MM.1S (cell line): ENCODE results near the gene GALM.

Experiments used
- DNase-seq: peaks from one replicate; pipeline ENCODE4 v3.0.0-alpha.2; 2015
- H2AFZ ChIP-seq: fragments of 300-600 bp; sonication (generic); 2 replicates; pipeline ENCODE4 v1.6.0; 2016; ENCODE audit warnings: antibody characterized with exemption, low read length
- H3F3A ChIP-seq: fragments of 300-600 bp; sonication (generic); 2 replicates; pipeline ENCODE4 v1.6.1; 2016; ENCODE audit warnings: mild to moderate bottlenecking, antibody characterized with exemption, low read length, moderate library complexity, mixed read lengths; ENCODE audit not compliant: insufficient read depth
- H3K27ac ChIP-seq: fragments of 300-600 bp; sonication (generic); 2 replicates; pipeline ENCODE4 v1.5.1; 2016; ENCODE audit warnings: mild to moderate bottlenecking, low read length
- H3K27me3 ChIP-seq: fragments of 300-600 bp; sonication (generic); replicated peaks from 2 replicates; pipeline ENCODE4 v1.6.0; 2016; ENCODE audit warnings: low read length; ENCODE audit not compliant: insufficient read depth
- H3K36me3 ChIP-seq: fragments of 300-600 bp; sonication (generic); replicated peaks from 2 replicates; pipeline ENCODE4 v1.6.1; 2016; ENCODE audit warnings: mild to moderate bottlenecking, low read length, mixed read lengths; ENCODE audit not compliant: insufficient read depth
- H3K4me1 ChIP-seq: fragments of 300-600 bp; sonication (generic); 2 replicates; pipeline ENCODE4 v1.6.1; 2016; ENCODE audit warnings: low read length, mixed read lengths
- H3K4me2 ChIP-seq: fragments of 300-600 bp; sonication (generic); 2 replicates; pipeline ENCODE4 v1.6.0; 2016; ENCODE audit warnings: low read depth, low read length
- H3K4me3 ChIP-seq: fragments of 300-600 bp; sonication (generic); 2 replicates; pipeline ENCODE4 v1.5.1; 2016; ENCODE audit warnings: low read length, mixed read lengths
- H3K79me2 ChIP-seq: fragments of 300-600 bp; sonication (generic); 2 replicates; pipeline ENCODE4 v1.6.1; 2016; ENCODE audit warnings: mixed run types, low read length, mixed read lengths
- H3K9ac ChIP-seq: fragments of 300-600 bp; sonication (generic); 2 replicates; pipeline ENCODE4 v1.6.1; 2016; ENCODE audit warnings: low read length, mixed read lengths
- H3K9me2 ChIP-seq: fragments of 300-600 bp; sonication (generic); replicated peaks from 2 replicates; pipeline ENCODE4 v1.6.1; 2016; ENCODE audit warnings: mild to moderate bottlenecking, low read length, mixed read lengths; ENCODE audit not compliant: insufficient read depth
- H3K9me3 ChIP-seq: fragments of 300-600 bp; sonication (generic); replicated peaks from 2 replicates; pipeline ENCODE4 v1.6.1; 2016; ENCODE audit warnings: mild to moderate bottlenecking, low read length, mixed read lengths; ENCODE audit not compliant: insufficient read depth
- H4K20me1 ChIP-seq: fragments of 300-600 bp; sonication (generic); 2 replicates; pipeline ENCODE4 v1.6.1; 2016; ENCODE audit warnings: mild to moderate bottlenecking, low read length, moderate library complexity, mixed read lengths; ENCODE audit not compliant: insufficient read depth
- EZH2 ChIP-seq: fragments of 300-600 bp; sonication (generic); optimal IDR thresholded peaks from 2 replicates; pipeline ENCODE3; 2017; ENCODE audit warnings: low read depth, mild to moderate bottlenecking, antibody characterized with exemption, low read length, mixed read lengths
- EZH2phosphoT487 ChIP-seq: fragments of 300-600 bp; sonication (generic); IDR thresholded peaks from 2 replicates; pipeline ENCODE4 v1.6.1; 2018; ENCODE audit warnings: antibody characterized with exemption, low read length
- TF ChIP-seq, protein P1 (sequence below): fragments of 300-600 bp; sonication (generic); IDR thresholded peaks from 2 replicates; pipeline ENCODE4 v1.5.1; 2016; ENCODE audit warnings: antibody characterized with exemption, low read length, mixed read lengths

The GALM gene

GRCh38 chr2:38658613-38659012, 7.3 kb upstream of the GALM start:
- H3K4me3 ChIP-seq, result no peak overlapping the region
- H3K79me2 ChIP-seq, result no peaks in the 10 kb centered on the region
- H3K9ac ChIP-seq, result no peak overlapping the region
- no peaks in the 10 kb centered on the region for H4K20me1 ChIP-seq
- no peaks in the 10 kb centered on the region for H3K9me2 ChIP-seq
- H3K36me3 ChIP-seq, result no peaks in the 10 kb centered on the region
- no peak overlapping the region for H2AFZ ChIP-seq
- TF ChIP-seq EZH2 (no peak), EZH2phosphoT487 (no peak)
- TF ChIP-seq, protein P1, sequence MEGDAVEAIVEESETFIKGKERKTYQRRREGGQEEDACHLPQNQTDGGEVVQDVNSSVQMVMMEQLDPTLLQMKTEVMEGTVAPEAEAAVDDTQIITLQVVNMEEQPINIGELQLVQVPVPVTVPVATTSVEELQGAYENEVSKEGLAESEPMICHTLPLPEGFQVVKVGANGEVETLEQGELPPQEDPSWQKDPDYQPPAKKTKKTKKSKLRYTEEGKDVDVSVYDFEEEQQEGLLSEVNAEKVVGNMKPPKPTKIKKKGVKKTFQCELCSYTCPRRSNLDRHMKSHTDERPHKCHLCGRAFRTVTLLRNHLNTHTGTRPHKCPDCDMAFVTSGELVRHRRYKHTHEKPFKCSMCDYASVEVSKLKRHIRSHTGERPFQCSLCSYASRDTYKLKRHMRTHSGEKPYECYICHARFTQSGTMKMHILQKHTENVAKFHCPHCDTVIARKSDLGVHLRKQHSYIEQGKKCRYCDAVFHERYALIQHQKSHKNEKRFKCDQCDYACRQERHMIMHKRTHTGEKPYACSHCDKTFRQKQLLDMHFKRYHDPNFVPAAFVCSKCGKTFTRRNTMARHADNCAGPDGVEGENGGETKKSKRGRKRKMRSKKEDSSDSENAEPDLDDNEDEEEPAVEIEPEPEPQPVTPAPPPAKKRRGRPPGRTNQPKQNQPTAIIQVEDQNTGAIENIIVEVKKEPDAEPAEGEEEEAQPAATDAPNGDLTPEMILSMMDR, result no peak
- H3K27ac ChIP-seq, result no peak overlapping the region
- no peak overlapping the region for H3K4me2 ChIP-seq
- no peak for DNase-seq
- peaks cover 25% of the 10 kb centered on the region for H3K4me1 ChIP-seq
- H3K9me3 ChIP-seq, result no peaks in the 10 kb centered on the region
- peaks cover 10% of the 10 kb centered on the region for H3F3A ChIP-seq
- H3K27me3 ChIP-seq, result no peaks in the 10 kb centered on the region

DNA sequence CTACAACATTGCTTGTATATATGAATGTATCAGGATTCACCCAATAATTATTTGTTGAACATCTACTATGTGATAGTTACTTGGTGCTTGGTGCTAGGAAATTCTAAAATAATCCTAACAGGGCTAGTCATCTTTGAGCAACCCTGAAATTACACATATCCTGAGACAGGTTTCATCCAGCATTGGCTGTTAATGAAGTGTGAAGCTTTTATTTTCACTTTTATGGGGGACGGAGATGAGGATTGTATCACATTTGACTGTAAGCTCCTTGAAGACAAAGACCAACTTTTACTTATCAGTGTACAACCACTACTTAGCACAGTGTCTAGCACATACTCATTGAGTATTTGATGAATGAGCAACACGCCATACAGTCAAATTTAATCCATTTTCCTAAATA, 6.8 kb upstream of the GALM start:
- H3K9me2 ChIP-seq, result no peaks in the 10 kb centered on the region
- DNase-seq, result no peak
- no peaks in the 10 kb centered on the region for H3K9me3 ChIP-seq
- no peaks in the 10 kb centered on the region for H3K36me3 ChIP-seq
- H4K20me1 ChIP-seq, result no peaks in the 10 kb centered on the region
- H2AFZ ChIP-seq, result no peak overlapping the region
- H3K27me3 ChIP-seq, result no peaks in the 10 kb centered on the region
- H3K27ac ChIP-seq, result no peak overlapping the region
- H3K4me2 ChIP-seq, result no peak overlapping the region
- H3K4me3 ChIP-seq, result no peak overlapping the region
- TF ChIP-seq, protein P1, result no peak
- H3K9ac ChIP-seq, result no peak overlapping the region
- no peaks in the 10 kb centered on the region for H3K79me2 ChIP-seq
- peaks cover 23% of the 10 kb centered on the region for H3K4me1 ChIP-seq
- peaks cover 12% of the 10 kb centered on the region for H3F3A ChIP-seq

DNA sequence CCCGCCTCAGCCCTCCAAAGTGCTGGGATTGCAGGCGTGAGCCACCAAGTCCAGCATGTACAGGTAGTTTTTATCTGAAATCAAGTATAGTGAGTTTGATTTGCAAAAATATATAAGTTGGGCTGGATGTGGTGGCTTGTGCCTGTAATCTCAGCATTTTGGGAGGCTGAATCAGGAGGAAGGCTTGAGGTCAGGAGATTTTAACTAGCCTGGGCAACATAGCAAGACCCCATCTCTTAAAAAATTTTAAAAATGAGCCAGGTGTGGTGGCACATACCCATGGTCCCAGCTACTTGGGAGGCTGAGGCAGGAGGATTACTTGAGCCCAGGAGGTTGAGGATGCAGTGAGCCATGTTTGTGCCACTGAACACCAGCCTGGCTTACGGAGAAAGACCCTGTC, 5.6 kb upstream of the GALM start:
- no peak overlapping the region for H3K4me3 ChIP-seq
- DNase-seq, result no peak
- no peaks in the 10 kb centered on the region for H4K20me1 ChIP-seq
- H3K9me3 ChIP-seq, result no peaks in the 10 kb centered on the region
- H3K27me3 ChIP-seq, result no peaks in the 10 kb centered on the region
- peaks cover 18% of the 10 kb centered on the region for H3F3A ChIP-seq
- H3K9ac ChIP-seq, result no peak overlapping the region
- H3K4me2 ChIP-seq, result no peak overlapping the region
- H3K36me3 ChIP-seq, result no peaks in the 10 kb centered on the region
- no peak overlapping the region for H2AFZ ChIP-seq
- 0 out of 2 replicates have a peak, but pooled peaks cover 3% of the 10 kb centered on the region for H3K79me2 ChIP-seq
- no peak for TF ChIP-seq EZH2
- TF ChIP-seq, protein P1, result no peak
- H3K4me1 ChIP-seq, result peaks cover 32% of the 10 kb centered on the region
- no peak overlapping the region for H3K27ac ChIP-seq
- no peaks in the 10 kb centered on the region for H3K9me2 ChIP-seq

DNA sequence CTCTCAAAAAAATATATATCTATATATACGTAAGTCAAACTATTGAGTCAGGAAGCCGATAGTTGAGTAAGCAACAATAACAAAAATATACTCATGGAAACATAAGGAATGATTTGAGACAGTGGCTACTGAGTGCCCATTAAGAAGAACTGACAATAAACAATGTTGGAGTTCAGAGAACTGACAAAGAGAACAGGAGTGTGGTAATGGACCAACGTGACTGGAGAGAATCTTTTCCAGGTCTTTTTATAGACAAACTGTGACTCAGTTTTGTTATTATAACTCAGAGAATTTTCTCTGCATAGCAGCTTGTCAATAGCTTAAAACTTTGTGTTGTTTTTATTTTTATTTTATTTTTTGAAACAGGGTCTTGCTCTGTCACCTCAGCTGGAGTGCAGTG, 4.6 kb upstream of the GALM start:
- Histone ChIP-seq H3K27me3 (no peaks in the 10 kb centered on the region), H3K27ac (no peak overlapping the region)
- TF ChIP-seq EZH2phosphoT487 (no peak), EZH2 (no peak)
- TF ChIP-seq, protein P1, result no peak

More for the DNA sequence above, 4.6 kb upstream of the GALM start:
- Histone ChIP-seq H4K20me1 (no peaks in the 10 kb centered on the region), H3K4me3 (no peak overlapping the region), H3K36me3 (no peaks in the 10 kb centered on the region), H3K9me3 (no peaks in the 10 kb centered on the region), H3K9me2 (no peaks in the 10 kb centered on the region), H3K4me1 (peaks cover 32% of the 10 kb centered on the region), H3K9ac (no peak overlapping the region), H2AFZ (no peak overlapping the region), H3K4me2 (no peak overlapping the region), H3F3A (peaks cover 26% of the 10 kb centered on the region), H3K79me2 (peaks cover 8% of the 10 kb centered on the region)
- no peak for DNase-seq
